ENCODE data around the gene COX14. TPM values are rescaled to one million over a fixed set of nuclear protein-coding genes. Genes with fewer than 3 reads are reported as not detected.
A peak's percentile ranks its signal among the peaks of the same experiment; 100 is the strongest.
"Not testable (repeated sequence)": the region's sequence is repeated elsewhere in the genome, so short reads cannot be mapped to it uniquely, and the experiment has no call there.

Gene COX14
- total RNA-seq, 1 donor from 2014 or later = 11.0 TPM

DNA sequence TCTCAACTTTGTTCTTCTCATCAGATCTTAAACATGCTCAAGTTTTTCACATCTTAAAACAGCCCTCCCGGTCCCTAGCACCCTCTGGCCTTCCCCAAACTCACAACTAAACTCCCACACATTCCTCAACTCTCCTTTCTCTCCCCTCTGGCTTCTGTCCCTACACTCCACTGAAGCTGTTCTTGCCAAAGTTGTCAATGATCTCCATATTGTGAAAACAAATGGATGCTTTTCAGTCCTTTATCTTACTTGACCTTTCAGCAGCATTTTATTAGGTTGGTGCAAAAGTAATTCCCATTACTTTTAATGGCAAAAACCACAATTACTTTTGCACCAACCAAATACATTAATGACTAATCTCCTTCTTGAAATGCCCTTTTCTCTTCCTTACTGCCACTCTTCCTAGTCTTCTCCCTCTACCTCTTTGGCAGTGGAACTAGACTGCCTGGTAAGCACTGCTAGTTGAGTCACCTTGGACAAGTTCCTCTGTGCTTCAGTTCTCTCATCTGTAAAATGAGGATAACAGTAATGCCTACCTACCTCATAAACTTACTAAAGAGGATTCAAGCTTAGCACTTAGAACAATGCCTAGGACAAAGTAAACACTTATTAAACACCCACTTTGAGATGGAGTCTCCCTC is 39.1 kb downstream of the COX14 start:
- DNase-seq (ENCODE audit: low spot score in 2 of 2) (no peak), FAIRE-seq (no peak)

GRCh38 chr12:50154947-50155346 is 42.9 kb downstream of the COX14 start:
- not testable (repeated sequence) for FAIRE-seq; DNase-seq (ENCODE audit: low spot score in 2 of 2)

DNA sequence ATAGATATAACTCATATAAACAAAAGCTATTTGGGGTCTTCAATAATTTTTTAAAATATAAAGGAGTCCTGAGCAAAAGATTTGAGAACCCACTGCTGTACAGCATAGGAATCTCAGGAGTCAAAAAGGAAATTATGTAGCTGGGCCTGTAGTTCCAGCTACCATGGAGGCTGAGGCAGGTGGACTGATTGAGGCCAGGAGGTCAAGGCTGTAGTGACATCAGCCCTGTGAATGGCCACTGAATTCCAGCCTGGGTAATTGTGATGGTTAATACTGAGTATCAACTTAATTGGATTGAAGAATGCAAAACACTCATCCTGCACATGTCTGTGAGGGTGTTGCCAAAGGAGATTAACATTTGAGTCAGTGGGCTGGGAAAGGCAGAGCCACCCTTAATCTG is 44.6 kb downstream of the COX14 start:
- DNase-seq (ENCODE audit: low spot score in 2 of 2) (no peak), FAIRE-seq (no peak)

- DNase-seq (ENCODE audit: low spot score in 2 of 2) (no peak), FAIRE-seq (no peak)
Observed at GRCh38 chr12:50157259-50157658, 45.2 kb downstream of the COX14 start.

DNA sequence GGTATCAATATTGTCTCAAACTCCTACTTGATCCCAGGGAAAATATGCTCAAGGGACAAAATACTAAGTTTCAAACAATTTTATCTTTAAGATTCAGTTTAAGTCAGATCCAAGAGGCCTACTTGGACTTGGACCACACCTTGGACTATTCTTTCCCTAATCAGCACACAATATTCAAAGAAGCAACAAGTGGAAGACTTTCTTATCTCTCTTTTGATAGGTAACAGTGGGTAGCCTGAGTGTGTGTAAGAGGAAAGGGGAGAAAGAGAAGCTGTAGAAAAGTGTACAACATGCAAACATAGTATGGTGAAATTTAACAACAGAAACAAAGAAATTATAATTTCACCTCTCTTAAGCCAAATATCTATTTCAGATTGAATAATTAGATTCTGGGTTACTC is 48.6 kb downstream of the COX14 start:
- DNase-seq (ENCODE audit: low spot score in 2 of 2) (no peak), FAIRE-seq (no peak)

- no peak for FAIRE-seq
- DNase-seq (ENCODE audit: low spot score in 2 of 2) = no peak
Observed at GRCh38 chr12:50162230-50162629, 50.2 kb downstream of the COX14 start.

DNA sequence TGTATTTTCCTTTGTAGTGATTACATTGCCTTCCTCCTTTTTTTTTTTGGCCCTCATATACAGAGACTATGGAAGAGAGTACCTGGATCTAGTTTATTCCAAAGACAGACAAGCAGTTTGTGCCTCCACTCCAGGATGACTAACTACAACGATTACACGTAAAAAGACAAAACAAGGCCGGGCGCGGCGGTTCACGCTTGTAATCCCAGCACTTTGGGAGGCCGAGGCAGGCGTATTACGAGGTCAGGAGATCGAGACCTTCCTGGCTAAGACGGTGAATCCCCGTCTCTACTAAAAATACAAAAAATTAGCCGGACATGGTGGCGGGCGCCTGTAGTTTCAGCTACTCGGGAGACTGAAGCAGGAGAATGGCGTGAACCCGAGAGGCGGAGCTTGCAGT is 52.9 kb downstream of the COX14 start:
- FAIRE-seq (no peak), DNase-seq (ENCODE audit: low spot score in 2 of 2) (no peak)

GRCh38 chr12:50166799-50167048 is 54.7 kb downstream of the COX14 start:
- FAIRE-seq (no peak), DNase-seq (ENCODE audit: low spot score in 2 of 2) (no peak)

- peak; percentile 96 to 98 for DNase-seq (ENCODE audit: low spot score in 2 of 2)
- no peak for FAIRE-seq
Observed at GRCh38 chr12:50167049-50167828, 55.2 kb downstream of the COX14 start, which contains the start of gene CERS5. Gene CERS5, minus strand, starts transcription at chr12:50167369. Its CDS starts 72 bp downstream, at chr12:50167297.

Other genes with a start within 250 kb of the COX14 start
- 17.9 TPM for gene FAIM2, start 208.3 kb upstream of the COX14 start, total RNA-seq
- gene AQP2, start 161.5 kb upstream of the COX14 start, total RNA-seq = not detected
- 1.2 TPM for gene AQP5, start 150.4 kb upstream of the COX14 start, total RNA-seq
- gene AQP6, start 139.3 kb upstream of the COX14 start, total RNA-seq = not detected
- gene RACGAP1, start 86.7 kb upstream of the COX14 start, total RNA-seq = 26.5 TPM
- 15.5 TPM for gene ASIC1, start 54.6 kb upstream of the COX14 start, total RNA-seq
- gene SMARCD1, start 26.9 kb upstream of the COX14 start, total RNA-seq = 35.1 TPM
- gene GPD1, start 8.2 kb upstream of the COX14 start, total RNA-seq = 9.4 TPM
- 104 TPM for gene CERS5, start 55.1 kb downstream of the COX14 start, total RNA-seq
- 12.6 TPM for gene LIMA1, start 171.3 kb downstream of the COX14 start, total RNA-seq

Data from frontal cortex (tissue), 4 donors.